RCC 7860 (cell line): Measurements from ENCODE around the gene OR1I1.
A peak's percentile ranks its signal among the peaks of the same experiment; 100 is the strongest.

ENCODE experiments used
- DNase-seq: peaks from one replicate; pipeline ENCODE4 v3.0.0-alpha.2; 2015; ENCODE audit warnings: low spot score
- FAIRE-seq: peaks from 2 replicates; lab custom pipeline; 2012; peaks lifted over from hg19 to GRCh38; lab: Jason Lieb, UNC

The OR1I1 gene

GRCh38 chr19:15116856-15117255 lies 34.8 kb downstream of the OR1I1 start:
- no peak for FAIRE-seq
- DNase-seq: no peak

GRCh38 chr19:15118248-15118647 lies 36.2 kb downstream of the OR1I1 start:
- DNase-seq (no peak), FAIRE-seq (no peak)

- DNase-seq (no peak), FAIRE-seq (no peak)
Measured at GRCh38 chr19:15118789-15119494, 36.9 kb downstream of the OR1I1 start.

- FAIRE-seq (no peak), DNase-seq (no peak)
Measured at GRCh38 chr19:15120135-15121026, 38.4 kb downstream of the OR1I1 start.

- no peak for DNase-seq
- no peak for FAIRE-seq
Measured at GRCh38 chr19:15122331-15123030, 40.5 kb downstream of the OR1I1 start.

- DNase-seq (no peak), FAIRE-seq (no peak)
Measured at GRCh38 chr19:15123031-15123890, 41.2 kb downstream of the OR1I1 start.

GRCh38 chr19:15123900-15124299 lies 41.9 kb downstream of the OR1I1 start:
- DNase-seq (no peak), FAIRE-seq (no peak)

- DNase-seq (no peak), FAIRE-seq (no peak)
Measured at GRCh38 chr19:15124572-15125231, 42.7 kb downstream of the OR1I1 start.

- FAIRE-seq (peak; percentile 87), DNase-seq (peak; percentile 94)
Measured at GRCh38 chr19:15125232-15126067, 43.4 kb downstream of the OR1I1 start.

GRCh38 chr19:15126131-15126910 lies 44.3 kb downstream of the OR1I1 start:
- no peak for DNase-seq
- FAIRE-seq: no peak

- FAIRE-seq (no peak), DNase-seq (no peak)
Measured at GRCh38 chr19:15128162-15128770, 46.3 kb downstream of the OR1I1 start.

- FAIRE-seq (no peak), DNase-seq (no peak)
Measured at GRCh38 chr19:15129856-15130585, 48.0 kb downstream of the OR1I1 start.

GRCh38 chr19:15136234-15136954 lies 54.4 kb downstream of the OR1I1 start:
- FAIRE-seq (no peak), DNase-seq (no peak)

- FAIRE-seq (no peak), DNase-seq (no peak)
Measured at GRCh38 chr19:15137777-15138176, 55.8 kb downstream of the OR1I1 start.

GRCh38 chr19:15138427-15138826 lies 56.4 kb downstream of the OR1I1 start:
- no peak for FAIRE-seq
- DNase-seq: no peak

GRCh38 chr19:15141143-15141542 lies 59.1 kb downstream of the OR1I1 start:
- FAIRE-seq (no peak), DNase-seq (no peak)

GRCh38 chr19:15142313-15142712 lies 60.3 kb downstream of the OR1I1 start:
- no peak for DNase-seq
- no peak for FAIRE-seq
